AG10803 (cell line): ENCODE measurements around the gene EIF3I.

Experiments used
- DNase-seq: peaks from one replicate; pipeline ENCODE4 v3.0.0; 2010; ENCODE audit warnings: low read depth
- H3K4me3 ChIP-seq: 2 replicates; pipeline ENCODE4 v1.5.1; 2011; ENCODE audit warnings: mild to moderate bottlenecking, low read length, control low read depth
- TF ChIP-seq, protein P1 (sequence below): conservative IDR thresholded peaks from 2 replicates; pipeline ENCODE4 v1.5.1; 2011; ENCODE audit warnings: mild to moderate bottlenecking, low read length, control low read depth, inconsistent platforms

EIF3I gene

DNA sequence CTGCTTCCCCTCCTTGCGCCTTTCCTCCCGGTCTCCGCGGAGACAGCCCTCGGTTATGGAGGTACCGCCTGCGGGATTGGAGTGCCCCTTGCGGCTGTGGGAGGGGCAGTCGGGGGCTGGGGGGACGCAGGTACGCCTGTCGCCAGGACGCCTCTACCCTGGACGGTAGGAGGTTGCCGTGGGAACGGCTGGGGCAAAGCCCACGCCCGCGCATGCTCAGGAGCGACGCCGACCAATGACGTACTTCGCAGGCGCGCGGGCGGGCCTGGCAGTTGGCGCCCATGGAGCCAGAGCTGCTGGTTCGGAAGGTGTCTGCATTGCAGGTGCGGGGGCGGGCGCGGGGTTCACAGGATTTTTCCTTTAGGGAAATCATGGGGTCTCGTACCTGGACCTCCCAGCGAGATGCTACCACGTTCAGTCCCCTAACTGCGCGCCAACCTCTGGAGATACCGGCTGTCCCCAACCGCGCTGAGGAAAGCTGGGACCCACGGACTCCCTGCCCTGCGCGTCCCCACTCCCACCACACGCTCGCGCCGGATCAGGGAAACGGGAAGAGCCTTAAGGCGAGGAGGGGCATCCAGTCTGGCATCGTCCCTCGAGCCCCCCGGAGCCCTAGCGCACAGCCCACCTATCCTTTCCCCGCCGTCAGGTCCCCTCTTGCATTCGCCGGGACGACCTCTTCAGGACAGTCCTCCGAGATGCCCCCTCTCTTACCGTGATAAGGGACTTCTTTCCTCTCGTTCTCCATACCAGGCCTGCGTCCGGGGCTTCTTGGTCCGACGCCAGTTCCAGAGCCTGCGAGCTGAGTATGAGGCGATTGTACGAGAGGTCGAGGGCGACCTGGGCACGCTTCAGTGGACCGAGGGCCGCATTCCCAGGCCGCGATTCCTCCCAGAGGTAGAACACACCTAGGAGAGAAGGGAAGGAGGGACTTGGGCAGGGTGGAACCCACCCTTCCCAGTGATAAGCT, 16.5 kb upstream of the EIF3I start, which contains the start of gene IQCC:
Gene IQCC, plus strand, starts transcription at position 271 of the 970 bp plus-strand sequence. Its CDS starts 11 bp downstream, at position 282.
- TF ChIP-seq, protein P1, sequence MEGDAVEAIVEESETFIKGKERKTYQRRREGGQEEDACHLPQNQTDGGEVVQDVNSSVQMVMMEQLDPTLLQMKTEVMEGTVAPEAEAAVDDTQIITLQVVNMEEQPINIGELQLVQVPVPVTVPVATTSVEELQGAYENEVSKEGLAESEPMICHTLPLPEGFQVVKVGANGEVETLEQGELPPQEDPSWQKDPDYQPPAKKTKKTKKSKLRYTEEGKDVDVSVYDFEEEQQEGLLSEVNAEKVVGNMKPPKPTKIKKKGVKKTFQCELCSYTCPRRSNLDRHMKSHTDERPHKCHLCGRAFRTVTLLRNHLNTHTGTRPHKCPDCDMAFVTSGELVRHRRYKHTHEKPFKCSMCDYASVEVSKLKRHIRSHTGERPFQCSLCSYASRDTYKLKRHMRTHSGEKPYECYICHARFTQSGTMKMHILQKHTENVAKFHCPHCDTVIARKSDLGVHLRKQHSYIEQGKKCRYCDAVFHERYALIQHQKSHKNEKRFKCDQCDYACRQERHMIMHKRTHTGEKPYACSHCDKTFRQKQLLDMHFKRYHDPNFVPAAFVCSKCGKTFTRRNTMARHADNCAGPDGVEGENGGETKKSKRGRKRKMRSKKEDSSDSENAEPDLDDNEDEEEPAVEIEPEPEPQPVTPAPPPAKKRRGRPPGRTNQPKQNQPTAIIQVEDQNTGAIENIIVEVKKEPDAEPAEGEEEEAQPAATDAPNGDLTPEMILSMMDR, result no peak
- DNase-seq, result peak; percentile 72
- H3K4me3 ChIP-seq, result peak within 1 kb of the TSS; percentile 86

- TF ChIP-seq, protein P1, result no peak
- no peak overlapping the region for H3K4me3 ChIP-seq
- DNase-seq, result no peak
Measured at GRCh38 chr1:32208469-32208868, 13.7 kb upstream of the EIF3I start.

DNA sequence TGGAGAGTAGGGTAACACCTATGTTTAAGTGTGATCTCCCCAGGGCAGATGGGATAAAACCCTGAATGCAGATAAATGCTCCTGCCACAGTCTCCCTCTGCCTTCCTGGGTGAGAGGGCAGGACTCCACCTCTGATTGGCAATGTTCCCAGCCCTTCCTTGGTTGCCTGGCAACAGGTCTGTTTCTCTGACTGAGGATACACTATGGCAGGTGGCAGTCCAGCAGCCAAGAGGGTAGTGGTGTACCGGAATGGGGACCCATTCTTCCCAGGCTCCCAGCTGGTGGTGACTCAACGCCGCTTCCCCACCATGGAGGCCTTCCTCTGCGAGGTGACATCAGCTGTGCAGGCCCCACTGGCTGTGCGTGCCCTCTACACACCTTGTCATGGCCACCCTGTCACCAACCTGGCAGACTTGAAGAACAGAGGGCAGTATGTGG, 13.3 kb upstream of the EIF3I start, which contains the start of gene DCDC2B:
Gene DCDC2B, plus strand, starts transcription at position 199 of the 438 bp plus-strand sequence. Its CDS starts 5 bp downstream, at position 204.
- peak; percentile 38 for DNase-seq
- H3K4me3 ChIP-seq, result no peak within 1 kb of the TSS
- TF ChIP-seq, protein P1, result no peak

- TF ChIP-seq, protein P1, result peak; percentile 86
- peak; percentile 64 for DNase-seq
- no peak overlapping the region for H3K4me3 ChIP-seq
Measured at GRCh38 chr1:32215629-32216480, 6.4 kb upstream of the EIF3I start.

DNA sequence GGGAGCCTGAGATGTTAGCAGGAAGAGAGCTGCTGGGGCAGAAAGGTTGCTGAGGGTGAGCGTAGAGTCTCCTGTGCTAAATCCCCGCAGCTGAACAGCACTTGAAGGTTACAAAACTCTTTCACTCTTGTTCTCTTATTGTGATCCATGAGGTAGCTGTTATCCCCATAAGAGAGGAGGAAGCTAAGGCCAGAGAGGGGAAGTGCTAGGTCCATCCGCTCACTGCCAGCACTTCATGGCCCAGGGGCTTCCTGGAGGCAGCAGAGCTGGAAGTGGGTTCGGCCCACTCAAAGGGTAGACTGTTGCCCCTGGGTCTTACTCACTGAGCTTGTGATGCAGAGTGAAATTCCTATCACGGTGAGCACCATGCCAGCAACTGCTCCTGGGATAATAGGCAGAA, 5.6 kb upstream of the EIF3I start:
- no peak overlapping the region for H3K4me3 ChIP-seq
- TF ChIP-seq, protein P1, result no peak
- DNase-seq, result no peak

- DNase-seq, result peak; percentile 92
- TF ChIP-seq, protein P1, result peak; percentile 15; the same call in 1 of the 2 replicates
Measured at GRCh38 chr1:32219022-32219421, 3.2 kb upstream of the EIF3I start.

More at GRCh38 chr1:32219022-32219421, 3.2 kb upstream of the EIF3I start:
- H3K4me3 ChIP-seq, result no peak overlapping the region
